Ovary (tissue), 3 donors: ENCODE results near the gene CACNA2D4.

ENCODE experiments used
- EP300 ChIP-seq: sonication (generic); formaldehyde crosslinking; IDR thresholded peaks from one replicate; pipeline ENCODE4 v1.6.1; 2017; ENCODE audit warnings: antibody characterized with exemption
- POLR2A ChIP-seq: fragments of 450-650 bp; IDR thresholded peaks from one replicate; pipeline ENCODE4 v1.6.1; 2017; ENCODE audit warnings: antibody characterized with exemption, mild to moderate bottlenecking, moderate library complexity
- TF ChIP-seq, protein P1 (sequence below), 3 donors: fragments of 450-650 bp in 2 of 3; fragments of 200-600 bp in 1 of 3; IDR thresholded peaks; one replicate each; pipeline versions ENCODE4 v1.5.1 to v1.8.0; 2016 to 2022; ENCODE audit warnings: antibody characterized with exemption in 3 of 3, mild to moderate bottlenecking in 1 of 3
- donor health status: DM: no; HTN: no; CAD: no.

DNA sequence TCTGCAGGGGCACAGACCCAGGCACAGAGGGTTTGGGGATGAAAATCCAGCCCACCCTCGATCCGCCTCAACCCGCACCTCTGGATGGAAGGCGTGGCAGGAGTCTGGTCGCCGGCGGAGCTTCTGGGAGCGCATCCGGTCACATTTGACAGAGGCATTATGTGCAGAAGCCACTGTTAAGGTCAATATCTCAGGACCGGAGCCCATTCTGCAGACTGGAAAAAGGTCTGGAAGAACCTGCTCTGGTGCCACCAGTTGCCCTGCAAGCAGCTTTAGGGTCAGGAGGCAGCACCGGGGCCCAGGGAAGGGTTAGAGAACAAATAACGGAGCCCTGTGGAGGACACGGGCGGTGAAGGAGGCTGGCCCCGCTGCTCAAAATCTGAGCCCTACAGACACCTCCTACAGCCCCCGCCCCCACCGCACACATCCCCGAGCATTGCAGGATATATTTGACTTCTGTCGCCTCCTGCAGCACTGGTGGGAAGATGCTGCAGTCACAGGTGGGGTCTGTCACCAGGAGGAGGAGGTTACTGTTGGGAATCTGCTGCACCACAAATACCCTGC is 123.1 kb downstream of the CACNA2D4 start:
- TF ChIP-seq, protein P1, sequence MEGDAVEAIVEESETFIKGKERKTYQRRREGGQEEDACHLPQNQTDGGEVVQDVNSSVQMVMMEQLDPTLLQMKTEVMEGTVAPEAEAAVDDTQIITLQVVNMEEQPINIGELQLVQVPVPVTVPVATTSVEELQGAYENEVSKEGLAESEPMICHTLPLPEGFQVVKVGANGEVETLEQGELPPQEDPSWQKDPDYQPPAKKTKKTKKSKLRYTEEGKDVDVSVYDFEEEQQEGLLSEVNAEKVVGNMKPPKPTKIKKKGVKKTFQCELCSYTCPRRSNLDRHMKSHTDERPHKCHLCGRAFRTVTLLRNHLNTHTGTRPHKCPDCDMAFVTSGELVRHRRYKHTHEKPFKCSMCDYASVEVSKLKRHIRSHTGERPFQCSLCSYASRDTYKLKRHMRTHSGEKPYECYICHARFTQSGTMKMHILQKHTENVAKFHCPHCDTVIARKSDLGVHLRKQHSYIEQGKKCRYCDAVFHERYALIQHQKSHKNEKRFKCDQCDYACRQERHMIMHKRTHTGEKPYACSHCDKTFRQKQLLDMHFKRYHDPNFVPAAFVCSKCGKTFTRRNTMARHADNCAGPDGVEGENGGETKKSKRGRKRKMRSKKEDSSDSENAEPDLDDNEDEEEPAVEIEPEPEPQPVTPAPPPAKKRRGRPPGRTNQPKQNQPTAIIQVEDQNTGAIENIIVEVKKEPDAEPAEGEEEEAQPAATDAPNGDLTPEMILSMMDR (IDR thresholded peaks at IDR 0.05) = no peak
- no peak for TF ChIP-seq POLR2A
- TF ChIP-seq EP300 = no peak
